GM23338 (cell line): ENCODE results near the gene KIF1A. TPM values are rescaled to one million over a fixed set of nuclear protein-coding genes. Genes with fewer than 3 reads are reported as not detected.

ENCODE experiments used
- EZH2 ChIP-seq: fragments of 200-600 bp; sonication (generic); IDR thresholded peaks from one replicate; pipeline ENCODE4 v1.8.0; 2017; ENCODE audit warnings: antibody characterized with exemption, mild to moderate bottlenecking, low read depth; ENCODE audit not compliant: unreplicated experiment
- EZH2phosphoT487 ChIP-seq: fragments of 200-600 bp; sonication (generic); IDR thresholded peaks from one replicate; pipeline ENCODE4 v1.8.1; 2018; ENCODE audit warnings: antibody characterized with exemption; ENCODE audit not compliant: unreplicated experiment
- JUNB ChIP-seq: IDR thresholded peaks from one replicate; pipeline ENCODE4 v1.6.1; 2016; ENCODE audit warnings: antibody characterized with exemption; ENCODE audit not compliant: unreplicated experiment
- POLR2AphosphoS5 ChIP-seq: IDR thresholded peaks from 2 replicates; pipeline ENCODE4 v1.6.1; 2016; ENCODE audit warnings: antibody characterized with exemption, low read depth
- STAT1 ChIP-seq: IDR thresholded peaks from one replicate; pipeline ENCODE4 v1.6.1; 2016; ENCODE audit warnings: antibody characterized with exemption; ENCODE audit not compliant: unreplicated experiment
- ZNF114 ChIP-seq: fragments of 250-450 bp; sonication (Bioruptor Pico); IDR thresholded peaks from 2 replicates; pipeline ENCODE4 v1.5.0; 2020; ENCODE audit warnings: mild to moderate bottlenecking, moderate library complexity
- ZNF331 ChIP-seq: fragments of 250-450 bp; sonication (Bioruptor Pico); IDR thresholded peaks from 2 replicates; pipeline ENCODE4 v1.5.0; 2020; ENCODE audit warnings: low read depth, mild to moderate bottlenecking, moderate library complexity
- polyA plus RNA-seq: library from polyadenylated mRNA; unstranded; fragments of >200 nt; fragmentation: Nextera tagmentation; extraction: Ambion mirVana; gene quantifications from 2 replicates; pipeline ENCODE4 v1.2.1, GENCODE V29; 2016
- total RNA-seq: library from RNA; depleted of rRNA; stranded (reverse); fragments of >200 nt; shearing (Covaris generic); gene quantifications from 2 replicates; pipeline ENCODE4 v1.2.3, GENCODE V29; 2014
- TF ChIP-seq, protein P1 (sequence below), 2 experiments: fragments of 200-600 bp in 1 of 2; sonication (generic) in 1 of 2; conservative IDR thresholded peaks; 2 replicates each; pipeline versions ENCODE4 v1.5.1 to v1.6.1; 2016 to 2017; ENCODE audit warnings: antibody characterized with exemption in 2 of 2, low read depth in 2 of 2, mild to moderate bottlenecking in 2 of 2, moderate library complexity in 1 of 2
- TF ChIP-seq, protein P2 (sequence below): IDR thresholded peaks from 2 replicates; pipeline ENCODE4 v1.6.1; 2016; ENCODE audit warnings: antibody characterized with exemption
- TF ChIP-seq, protein P3 (sequence below): IDR thresholded peaks from one replicate; pipeline ENCODE4 v1.6.1; 2018; ENCODE audit warnings: antibody characterized with exemption; ENCODE audit not compliant: unreplicated experiment

KIF1A gene
- total and polyA plus RNA-seq, 2 experiments from 2014 or later = 169 to 214 TPM

GRCh38 chr2:240816584-240817495, 3.2 kb downstream of the KIF1A start (continued):
- TF ChIP-seq, protein P1, sequence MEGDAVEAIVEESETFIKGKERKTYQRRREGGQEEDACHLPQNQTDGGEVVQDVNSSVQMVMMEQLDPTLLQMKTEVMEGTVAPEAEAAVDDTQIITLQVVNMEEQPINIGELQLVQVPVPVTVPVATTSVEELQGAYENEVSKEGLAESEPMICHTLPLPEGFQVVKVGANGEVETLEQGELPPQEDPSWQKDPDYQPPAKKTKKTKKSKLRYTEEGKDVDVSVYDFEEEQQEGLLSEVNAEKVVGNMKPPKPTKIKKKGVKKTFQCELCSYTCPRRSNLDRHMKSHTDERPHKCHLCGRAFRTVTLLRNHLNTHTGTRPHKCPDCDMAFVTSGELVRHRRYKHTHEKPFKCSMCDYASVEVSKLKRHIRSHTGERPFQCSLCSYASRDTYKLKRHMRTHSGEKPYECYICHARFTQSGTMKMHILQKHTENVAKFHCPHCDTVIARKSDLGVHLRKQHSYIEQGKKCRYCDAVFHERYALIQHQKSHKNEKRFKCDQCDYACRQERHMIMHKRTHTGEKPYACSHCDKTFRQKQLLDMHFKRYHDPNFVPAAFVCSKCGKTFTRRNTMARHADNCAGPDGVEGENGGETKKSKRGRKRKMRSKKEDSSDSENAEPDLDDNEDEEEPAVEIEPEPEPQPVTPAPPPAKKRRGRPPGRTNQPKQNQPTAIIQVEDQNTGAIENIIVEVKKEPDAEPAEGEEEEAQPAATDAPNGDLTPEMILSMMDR (conservative IDR thresholded peaks at IDR 0.05; ENCODE audit: low read depth in 2 of 2) = no peak
- TF ChIP-seq JUNB (no peak), ZNF114 (CRISPR knock-in tag) (no peak), STAT1 (no peak), EZH2 (no peak), POLR2AphosphoS5 (no peak), EZH2phosphoT487 (no peak), ZNF331 (CRISPR knock-in tag) (no peak)
- TF ChIP-seq, protein P2, sequence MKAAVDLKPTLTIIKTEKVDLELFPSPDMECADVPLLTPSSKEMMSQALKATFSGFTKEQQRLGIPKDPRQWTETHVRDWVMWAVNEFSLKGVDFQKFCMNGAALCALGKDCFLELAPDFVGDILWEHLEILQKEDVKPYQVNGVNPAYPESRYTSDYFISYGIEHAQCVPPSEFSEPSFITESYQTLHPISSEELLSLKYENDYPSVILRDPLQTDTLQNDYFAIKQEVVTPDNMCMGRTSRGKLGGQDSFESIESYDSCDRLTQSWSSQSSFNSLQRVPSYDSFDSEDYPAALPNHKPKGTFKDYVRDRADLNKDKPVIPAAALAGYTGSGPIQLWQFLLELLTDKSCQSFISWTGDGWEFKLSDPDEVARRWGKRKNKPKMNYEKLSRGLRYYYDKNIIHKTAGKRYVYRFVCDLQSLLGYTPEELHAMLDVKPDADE = no peak
- TF ChIP-seq, protein P3, sequence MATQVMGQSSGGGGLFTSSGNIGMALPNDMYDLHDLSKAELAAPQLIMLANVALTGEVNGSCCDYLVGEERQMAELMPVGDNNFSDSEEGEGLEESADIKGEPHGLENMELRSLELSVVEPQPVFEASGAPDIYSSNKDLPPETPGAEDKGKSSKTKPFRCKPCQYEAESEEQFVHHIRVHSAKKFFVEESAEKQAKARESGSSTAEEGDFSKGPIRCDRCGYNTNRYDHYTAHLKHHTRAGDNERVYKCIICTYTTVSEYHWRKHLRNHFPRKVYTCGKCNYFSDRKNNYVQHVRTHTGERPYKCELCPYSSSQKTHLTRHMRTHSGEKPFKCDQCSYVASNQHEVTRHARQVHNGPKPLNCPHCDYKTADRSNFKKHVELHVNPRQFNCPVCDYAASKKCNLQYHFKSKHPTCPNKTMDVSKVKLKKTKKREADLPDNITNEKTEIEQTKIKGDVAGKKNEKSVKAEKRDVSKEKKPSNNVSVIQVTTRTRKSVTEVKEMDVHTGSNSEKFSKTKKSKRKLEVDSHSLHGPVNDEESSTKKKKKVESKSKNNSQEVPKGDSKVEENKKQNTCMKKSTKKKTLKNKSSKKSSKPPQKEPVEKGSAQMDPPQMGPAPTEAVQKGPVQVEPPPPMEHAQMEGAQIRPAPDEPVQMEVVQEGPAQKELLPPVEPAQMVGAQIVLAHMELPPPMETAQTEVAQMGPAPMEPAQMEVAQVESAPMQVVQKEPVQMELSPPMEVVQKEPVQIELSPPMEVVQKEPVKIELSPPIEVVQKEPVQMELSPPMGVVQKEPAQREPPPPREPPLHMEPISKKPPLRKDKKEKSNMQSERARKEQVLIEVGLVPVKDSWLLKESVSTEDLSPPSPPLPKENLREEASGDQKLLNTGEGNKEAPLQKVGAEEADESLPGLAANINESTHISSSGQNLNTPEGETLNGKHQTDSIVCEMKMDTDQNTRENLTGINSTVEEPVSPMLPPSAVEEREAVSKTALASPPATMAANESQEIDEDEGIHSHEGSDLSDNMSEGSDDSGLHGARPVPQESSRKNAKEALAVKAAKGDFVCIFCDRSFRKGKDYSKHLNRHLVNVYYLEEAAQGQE = no peak
